ENCODE data around the gene GDF7. TPM values are rescaled to one million over a fixed set of nuclear protein-coding genes. Genes with fewer than 3 reads are reported as not detected.
A peak's percentile ranks its signal among the peaks of the same experiment; 100 is the strongest.

Gene GDF7
- total RNA-seq, 2 experiments from 2014 or later, result 0.06 TPM

DNA sequence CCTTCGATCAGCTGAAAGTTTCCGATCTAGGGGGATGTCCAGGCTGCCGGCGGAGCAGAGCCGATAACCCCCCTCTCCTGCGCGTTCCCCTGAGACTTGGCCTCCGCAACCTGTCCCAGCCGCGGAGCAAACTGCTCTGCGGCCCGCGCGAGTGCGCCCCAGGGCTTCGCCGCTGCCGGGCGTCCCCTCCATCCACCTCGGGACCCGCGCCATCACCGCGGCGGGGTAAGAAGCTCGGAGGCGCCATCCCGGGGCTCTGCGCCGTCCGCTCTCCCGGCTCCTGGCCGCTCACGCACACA lies 990 bp upstream of the GDF7 start:
- Histone ChIP-seq H3K79me2 (ENCODE audit: insufficient read depth, low read depth, low read length) (no peaks in the 10 kb centered on the region), H2AFZ (ENCODE audit: low read length) (no peak overlapping the region), H3K4me1 (ENCODE audit: insufficient read depth, low read length, poor library complexity, severe bottlenecking) (peaks cover 7% of the 10 kb centered on the region), H4K20me1 (ENCODE audit: insufficient read depth, low read length) (no peaks in the 10 kb centered on the region), H3K4me3 (ENCODE audit: low read depth, low read length, poor library complexity, severe bottlenecking) (peak overlapping the region; percentile 58), H3K4me2 (ENCODE audit: low read length) (peak overlapping the region; percentile 73), H3K9me3 (ENCODE audit: low read length) (no peaks in the 10 kb centered on the region), H3K9me2 (ENCODE audit: insufficient read depth, low read length) (no peaks in the 10 kb centered on the region), H3K27ac (ENCODE audit: low read depth, low read length, poor library complexity, severe bottlenecking) (no peak overlapping the region), H3K36me3 (ENCODE audit: insufficient read depth, low read length) (no peaks in the 10 kb centered on the region)
- ChIA-PET POLR2A (interaction anchor here (0.6 to 1.6 kb wide), 3 partner anchors 11 to 305 kb away, joined by 3 to 4 read pairs (median 3); no protein-coding TSS in a partner anchor), CTCF (ENCODE audit: unreplicated experiment) (no interaction called here)
- TF ChIP-seq EZH2phosphoT487 (IDR thresholded peaks at IDR 0.05; ENCODE audit: borderline replicate concordance, low read depth, low read length), result peak; percentile 89; the same call in 1 of the 2 replicates
- TF ChIP-seq, protein P1, sequence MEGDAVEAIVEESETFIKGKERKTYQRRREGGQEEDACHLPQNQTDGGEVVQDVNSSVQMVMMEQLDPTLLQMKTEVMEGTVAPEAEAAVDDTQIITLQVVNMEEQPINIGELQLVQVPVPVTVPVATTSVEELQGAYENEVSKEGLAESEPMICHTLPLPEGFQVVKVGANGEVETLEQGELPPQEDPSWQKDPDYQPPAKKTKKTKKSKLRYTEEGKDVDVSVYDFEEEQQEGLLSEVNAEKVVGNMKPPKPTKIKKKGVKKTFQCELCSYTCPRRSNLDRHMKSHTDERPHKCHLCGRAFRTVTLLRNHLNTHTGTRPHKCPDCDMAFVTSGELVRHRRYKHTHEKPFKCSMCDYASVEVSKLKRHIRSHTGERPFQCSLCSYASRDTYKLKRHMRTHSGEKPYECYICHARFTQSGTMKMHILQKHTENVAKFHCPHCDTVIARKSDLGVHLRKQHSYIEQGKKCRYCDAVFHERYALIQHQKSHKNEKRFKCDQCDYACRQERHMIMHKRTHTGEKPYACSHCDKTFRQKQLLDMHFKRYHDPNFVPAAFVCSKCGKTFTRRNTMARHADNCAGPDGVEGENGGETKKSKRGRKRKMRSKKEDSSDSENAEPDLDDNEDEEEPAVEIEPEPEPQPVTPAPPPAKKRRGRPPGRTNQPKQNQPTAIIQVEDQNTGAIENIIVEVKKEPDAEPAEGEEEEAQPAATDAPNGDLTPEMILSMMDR (conservative IDR thresholded peaks at IDR 0.05; ENCODE audit: low read length), result no peak
- DNase-seq (ENCODE audit: low spot score), result no peak
- intact Hi-C loops (cut with micrococcal nuclease; ENCODE audit: unreplicated experiment), result no loop called here
- BruUV-seq (replicated peaks), result no TSS peak

- Histone ChIP-seq H3K36me3 (ENCODE audit: insufficient read depth, low read length) (no peaks in the 10 kb centered on the region), H3K4me1 (ENCODE audit: insufficient read depth, low read length, poor library complexity, severe bottlenecking) (peaks cover 7% of the 10 kb centered on the region), H3K79me2 (ENCODE audit: insufficient read depth, low read depth, low read length) (no peaks in the 10 kb centered on the region), H3K9me3 (ENCODE audit: low read length) (no peaks in the 10 kb centered on the region), H3K27ac (ENCODE audit: low read depth, low read length, poor library complexity, severe bottlenecking) (no peak overlapping the region), H3K4me3 (ENCODE audit: low read depth, low read length, poor library complexity, severe bottlenecking) (no peak overlapping the region), H2AFZ (ENCODE audit: low read length) (no peak overlapping the region), H3K4me2 (ENCODE audit: low read length) (no peak overlapping the region; the same call in 1 of the 2 replicates), H3K9me2 (ENCODE audit: insufficient read depth, low read length) (no peaks in the 10 kb centered on the region), H4K20me1 (ENCODE audit: insufficient read depth, low read length) (no peaks in the 10 kb centered on the region)
- no peak for TF ChIP-seq EZH2phosphoT487 (IDR thresholded peaks at IDR 0.05; ENCODE audit: borderline replicate concordance, low read depth, low read length)
- TF ChIP-seq, protein P1 (conservative IDR thresholded peaks at IDR 0.05; ENCODE audit: low read length), result no peak
- DNase-seq (ENCODE audit: low spot score), result no peak
- POLR2A ChIA-PET, result interaction anchor here (1.1 kb wide), 1 partner anchor 11 kb away, joined by 3 read pairs; no protein-coding TSS in a partner anchor
- no TSS peak for BruUV-seq (replicated peaks)
- CTCF ChIA-PET (ENCODE audit: unreplicated experiment), result interaction anchor here (0.6 kb wide), 1 partner anchor 9 kb away, joined by 3 read pairs; no protein-coding TSS in a partner anchor
- intact Hi-C loops (cut with micrococcal nuclease; ENCODE audit: unreplicated experiment), result no loop called here
These were observed 197 bp downstream of the GDF7 start for GRCh38 chr2:20667151-20667530.

DNA sequence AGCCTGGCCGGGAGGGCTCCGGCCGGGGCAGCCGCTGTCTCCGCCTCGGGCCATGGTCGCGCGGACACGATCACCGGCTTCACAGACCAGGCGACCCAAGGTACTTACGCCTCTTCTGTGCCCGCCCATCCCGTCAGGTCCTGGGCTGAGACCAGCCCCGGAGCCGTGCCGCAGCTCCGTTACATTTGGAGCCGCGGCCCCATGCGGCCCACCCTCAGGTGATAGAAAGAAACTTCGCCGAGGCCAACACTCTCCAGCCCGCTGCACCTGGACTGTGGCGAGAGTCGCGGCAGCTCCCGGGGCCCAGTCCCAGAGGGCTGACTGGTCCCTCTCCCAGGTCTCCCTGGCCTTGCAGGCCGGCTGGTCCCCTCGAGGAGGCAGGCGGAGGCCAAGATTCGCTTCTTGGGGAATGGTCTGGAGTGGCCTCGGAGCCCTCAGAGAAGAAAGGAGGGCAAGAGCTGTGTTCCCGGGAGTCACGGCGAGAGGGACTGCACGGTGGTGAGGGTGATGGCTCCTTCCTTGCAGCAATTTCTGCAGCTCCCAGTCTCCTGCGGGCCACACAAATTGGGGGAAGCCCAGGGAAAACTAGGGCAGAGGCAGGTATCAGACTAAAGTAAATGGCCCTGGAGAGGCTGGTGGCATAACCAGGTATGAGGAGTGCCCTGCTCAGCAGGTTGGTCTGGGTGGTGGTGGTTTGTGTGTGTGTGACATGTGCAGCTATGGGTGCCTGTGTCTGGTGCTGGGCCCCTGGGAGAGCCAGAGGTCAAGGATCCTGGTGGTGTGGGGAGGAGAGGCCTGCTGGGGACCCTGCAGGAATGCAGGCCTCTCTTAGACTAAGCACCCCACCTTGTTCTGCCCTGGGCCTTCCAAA lies 822 bp downstream of the GDF7 start:
- intact Hi-C loops (cut with micrococcal nuclease; ENCODE audit: unreplicated experiment), result no loop called here
- no peaks in the 10 kb centered on the region for H3K9me2 ChIP-seq (ENCODE audit: insufficient read depth, low read length)
- H3K4me2 ChIP-seq (ENCODE audit: low read length), result no peak overlapping the region; the same call in 1 of the 2 replicates
- H4K20me1 ChIP-seq (ENCODE audit: insufficient read depth, low read length), result no peaks in the 10 kb centered on the region
- no peaks in the 10 kb centered on the region for H3K9me3 ChIP-seq (ENCODE audit: low read length)
- no peak overlapping the region for H3K4me3 ChIP-seq (ENCODE audit: low read depth, low read length, poor library complexity, severe bottlenecking)
- H3K79me2 ChIP-seq (ENCODE audit: insufficient read depth, low read depth, low read length), result no peaks in the 10 kb centered on the region
- H3K36me3 ChIP-seq (ENCODE audit: insufficient read depth, low read length), result no peaks in the 10 kb centered on the region
- no peak for TF ChIP-seq EZH2phosphoT487 (IDR thresholded peaks at IDR 0.05; ENCODE audit: borderline replicate concordance, low read depth, low read length)
- TF ChIP-seq, protein P1 (conservative IDR thresholded peaks at IDR 0.05; ENCODE audit: low read length), result no peak
- BruUV-seq (replicated peaks), result no TSS peak
- peaks cover 7% of the 10 kb centered on the region for H3K4me1 ChIP-seq (ENCODE audit: insufficient read depth, low read length, poor library complexity, severe bottlenecking)
- H2AFZ ChIP-seq (ENCODE audit: low read length), result no peak overlapping the region
- H3K27ac ChIP-seq (ENCODE audit: low read depth, low read length, poor library complexity, severe bottlenecking), result no peak overlapping the region
- DNase-seq (ENCODE audit: low spot score), result no peak
- POLR2A ChIA-PET, result no interaction called here
- CTCF ChIA-PET (ENCODE audit: unreplicated experiment), result no interaction called here

All from OCI-LY7 (cell line).